OCI-LY1 (cell line): ENCODE measurements around the gene WDR35.

Source experiments
- H2AFZ ChIP-seq: fragments of 200-600 bp; sonication (generic), shearing (Covaris generic); 2 replicates; pipeline ENCODE4 v1.6.0; 2014; ENCODE audit warnings: antibody characterized with exemption, mild to moderate bottlenecking, low read length
- H3F3A ChIP-seq: fragments of 200-600 bp; sonication (generic), shearing (Covaris generic); 2 replicates; pipeline ENCODE4 v1.6.0; 2014; ENCODE audit warnings: mild to moderate bottlenecking, antibody characterized with exemption, low read length, moderate library complexity; ENCODE audit not compliant: insufficient read depth
- H3K27ac ChIP-seq: fragments of 200-600 bp; sonication (generic); 2 replicates; pipeline ENCODE4 v1.5.1; 2014; ENCODE audit warnings: low read length, mixed run types, mild to moderate bottlenecking, low read depth; ENCODE audit not compliant: poor library complexity, severe bottlenecking
- H3K27me3 ChIP-seq: fragments of 200-600 bp; sonication (generic); 2 replicates; pipeline ENCODE4 v1.6.0; 2014; ENCODE audit warnings: antibody characterized with exemption, mild to moderate bottlenecking, low read length, moderate library complexity; ENCODE audit not compliant: insufficient read depth
- H3K36me3 ChIP-seq: fragments of 200-600 bp; sonication (generic); 2 replicates; pipeline ENCODE4 v1.6.1; 2014; ENCODE audit warnings: mild to moderate bottlenecking, antibody characterized with exemption, low read length, moderate library complexity, mixed read lengths; ENCODE audit not compliant: insufficient read depth
- H3K4me1 ChIP-seq: fragments of 200-600 bp; sonication (generic); 2 replicates; pipeline ENCODE4 v1.5.1; 2014; ENCODE audit warnings: mild to moderate bottlenecking, low read length, moderate library complexity; ENCODE audit not compliant: insufficient read depth, severe bottlenecking
- H3K4me2 ChIP-seq: fragments of 200-600 bp; sonication (generic), shearing (Covaris generic); 2 replicates; pipeline ENCODE4 v1.6.1; 2014; ENCODE audit warnings: low read length
- H3K4me3 ChIP-seq: fragments of 200-600 bp; sonication (generic); 2 replicates; pipeline ENCODE4 v1.5.1; 2014; ENCODE audit warnings: low read length, low read depth, mild to moderate bottlenecking, mixed read lengths; ENCODE audit not compliant: poor library complexity, severe bottlenecking
- H3K79me2 ChIP-seq: fragments of 200-600 bp; shearing (Covaris generic); 2 replicates; pipeline ENCODE4 v1.6.1; 2016; ENCODE audit warnings: mixed run types, low read length, mixed read lengths; ENCODE audit not compliant: insufficient read depth
- H3K9ac ChIP-seq: fragments of 200-600 bp; sonication (generic), shearing (Covaris generic); 2 replicates; pipeline ENCODE4 v1.6.1; 2014; ENCODE audit warnings: mild to moderate bottlenecking, low read length, mixed read lengths
- H3K9me2 ChIP-seq: fragments of 200-600 bp; sonication (generic), shearing (Covaris generic); 2 replicates; pipeline ENCODE4 v1.6.1; 2014; ENCODE audit warnings: low read depth, mild to moderate bottlenecking, low read length, mixed read lengths
- H3K9me3 ChIP-seq: fragments of 200-600 bp; shearing (Covaris generic); 2 replicates; pipeline ENCODE4 v1.6.1; 2014; ENCODE audit warnings: low read length, mixed read lengths
- H4K20me1 ChIP-seq: fragments of 200-600 bp; sonication (generic), shearing (Covaris generic); 2 replicates; pipeline ENCODE4 v1.6.0; 2016; ENCODE audit warnings: mild to moderate bottlenecking, low read length; ENCODE audit not compliant: insufficient read depth
- CTCF ChIP-seq: fragments of 200-600 bp; sonication (generic), shearing (Covaris generic); IDR thresholded peaks from 2 replicates; pipeline ENCODE4 v1.5.1; 2017; ENCODE audit warnings: mild to moderate bottlenecking, antibody characterized with exemption, low read length, moderate library complexity, mixed read lengths
- EZH2 ChIP-seq: fragments of 200-600 bp; sonication (generic), shearing (Covaris generic); IDR thresholded peaks from 2 replicates; pipeline ENCODE4 v1.8.0; 2017; ENCODE audit warnings: borderline replicate concordance, mixed run types, mild to moderate bottlenecking, antibody characterized with exemption, low read length, moderate library complexity, mixed read lengths

WDR35 gene

GRCh38 chr2:19942199-19942598, 47.7 kb downstream of the WDR35 start:
- H3K36me3 ChIP-seq = no peaks in the 10 kb centered on the region
- no peaks in the 10 kb centered on the region for H3K4me1 ChIP-seq
- H3K9ac ChIP-seq = no peak overlapping the region
- no peaks in the 10 kb centered on the region for H4K20me1 ChIP-seq
- H2AFZ ChIP-seq = no peak overlapping the region
- H3K27me3 ChIP-seq = no peaks in the 10 kb centered on the region
- H3K9me2 ChIP-seq = no peaks in the 10 kb centered on the region
- no peaks in the 10 kb centered on the region for H3F3A ChIP-seq
- TF ChIP-seq EZH2 (no peak), CTCF (no peak)
- no peaks in the 10 kb centered on the region for H3K79me2 ChIP-seq
- no peak overlapping the region for H3K4me3 ChIP-seq
- no peak overlapping the region for H3K27ac ChIP-seq
- H3K4me2 ChIP-seq = no peak overlapping the region
- H3K9me3 ChIP-seq = no peaks in the 10 kb centered on the region

- Histone ChIP-seq H3K36me3 (peaks cover 11% of the 10 kb centered on the region; the same call in 1 of the 2 replicates), H3K4me2 (no peak overlapping the region), H3K4me3 (no peak overlapping the region), H3K79me2 (no peaks in the 10 kb centered on the region), H3K9ac (no peak overlapping the region), H3F3A (no peaks in the 10 kb centered on the region; the same call in 1 of the 2 replicates), H3K9me2 (no peaks in the 10 kb centered on the region), H3K27ac (no peak overlapping the region), H2AFZ (no peak overlapping the region), H4K20me1 (no peaks in the 10 kb centered on the region), H3K4me1 (peaks cover 8% of the 10 kb centered on the region), H3K9me3 (no peaks in the 10 kb centered on the region), H3K27me3 (no peaks in the 10 kb centered on the region)
- TF ChIP-seq CTCF = no peak
Measured at GRCh38 chr2:19937004-19937403, 52.9 kb downstream of the WDR35 start.

- no peaks in the 10 kb centered on the region for H3K79me2 ChIP-seq
- H2AFZ ChIP-seq = no peak overlapping the region
- H3K36me3 ChIP-seq = peaks cover 11% of the 10 kb centered on the region; the same call in 1 of the 2 replicates
- H3F3A ChIP-seq = no peaks in the 10 kb centered on the region; the same call in 1 of the 2 replicates
- no peak overlapping the region for H3K27ac ChIP-seq
- TF ChIP-seq CTCF (no peak), EZH2 (no peak)
- H3K9me2 ChIP-seq = no peaks in the 10 kb centered on the region
- H3K4me2 ChIP-seq = no peak overlapping the region
- peaks cover 8% of the 10 kb centered on the region for H3K4me1 ChIP-seq
- no peaks in the 10 kb centered on the region for H3K27me3 ChIP-seq
- no peak overlapping the region for H3K9ac ChIP-seq
- no peaks in the 10 kb centered on the region for H4K20me1 ChIP-seq
- H3K9me3 ChIP-seq = no peaks in the 10 kb centered on the region
- H3K4me3 ChIP-seq = no peak overlapping the region
Measured at GRCh38 chr2:19936203-19936602, 53.7 kb downstream of the WDR35 start.
